Muscle of back (tissue), 11 donors: Measurements from ENCODE around the gene NEDD4. TPM values are rescaled to one million over a fixed set of nuclear protein-coding genes. Genes with fewer than 3 reads are reported as not detected.
"Not testable (repeated sequence)": the region's sequence is repeated elsewhere in the genome, so short reads cannot be mapped to it uniquely, and the experiment has no call there.

Experiments used
- DNase-seq, 3 donors: peaks; one replicate each; pipeline versions ENCODE4 v3.0.0 to v3.0.0-alpha.2; 2013
- polyA plus RNA-seq, 10 donors: library from polyadenylated mRNA; unstranded; fragments of 120-200 nt; gene quantifications; one replicate each; pipeline ENCODE4 v1.2.1, GENCODE V29; 2013; ENCODE audit not compliant: insufficient read length in 10 of 10

The NEDD4 gene
- polyA plus RNA-seq, 10 donors, result 8.5 to 16.0 (median 11.2) TPM

DNA sequence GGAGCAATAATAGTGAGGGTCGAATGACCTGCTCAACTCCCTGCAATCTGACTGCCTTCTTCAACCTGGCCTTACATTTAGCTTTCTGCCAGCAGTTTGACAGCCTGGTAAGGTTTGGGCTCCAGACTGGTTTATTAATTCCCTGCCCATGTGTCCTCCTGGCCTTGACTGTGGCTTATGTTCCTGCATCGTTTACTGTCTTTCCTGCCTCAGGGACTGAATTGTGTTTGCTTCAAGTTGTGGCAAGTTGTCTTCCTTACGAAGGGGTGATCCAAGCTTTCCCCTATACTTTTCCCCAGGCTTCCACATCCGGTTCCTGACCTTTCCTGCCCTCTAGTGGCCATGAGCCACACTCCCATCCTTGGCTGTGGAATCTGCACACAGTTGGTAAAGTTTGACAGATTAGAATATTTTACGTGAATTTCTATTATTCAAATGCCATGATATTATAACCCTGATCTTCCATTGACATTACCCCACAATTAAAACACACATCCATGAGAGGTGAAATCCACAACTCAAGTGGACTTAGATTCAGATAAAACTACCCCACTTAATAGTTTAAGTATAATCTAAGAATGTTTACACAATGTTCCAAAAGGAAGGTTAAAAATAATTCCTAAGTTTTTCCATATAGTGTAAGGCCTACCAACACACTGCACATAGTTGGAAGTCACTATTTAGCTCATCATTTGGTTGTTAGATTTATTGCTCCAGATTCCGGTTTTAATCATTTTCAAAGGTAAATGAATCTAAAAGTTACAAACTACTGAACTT, 95.7 kb downstream of the NEDD4 start:
- DNase-seq, result peak in 2 of 3 donors; percentile 38 to 52

DNA sequence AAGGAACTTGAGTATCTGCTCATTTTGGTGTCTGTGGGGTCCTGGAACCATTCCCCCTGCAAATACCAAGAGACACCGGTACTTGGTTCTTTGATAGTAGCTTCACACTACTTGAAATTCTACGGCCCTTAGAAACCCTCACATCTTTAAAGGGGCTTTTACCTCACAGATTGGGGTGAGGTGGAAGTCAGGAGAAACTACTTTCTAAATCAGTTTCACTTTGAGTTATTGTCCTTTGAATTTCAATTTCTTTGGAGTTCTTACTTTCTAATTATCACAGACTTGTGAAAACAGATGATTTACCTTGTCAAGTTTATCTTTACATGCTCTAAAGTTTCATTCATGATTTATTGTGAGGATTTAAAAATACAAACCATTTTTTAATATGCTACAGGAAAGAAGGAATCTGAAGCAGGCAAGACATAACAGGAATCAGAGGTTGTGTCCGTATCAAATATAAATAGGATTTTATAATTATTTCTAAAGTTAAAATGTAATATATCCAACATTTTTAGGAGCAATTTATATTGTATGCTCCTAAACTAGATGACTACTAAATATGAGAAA, 98.9 kb downstream of the NEDD4 start:
- no peak for DNase-seq

DNA sequence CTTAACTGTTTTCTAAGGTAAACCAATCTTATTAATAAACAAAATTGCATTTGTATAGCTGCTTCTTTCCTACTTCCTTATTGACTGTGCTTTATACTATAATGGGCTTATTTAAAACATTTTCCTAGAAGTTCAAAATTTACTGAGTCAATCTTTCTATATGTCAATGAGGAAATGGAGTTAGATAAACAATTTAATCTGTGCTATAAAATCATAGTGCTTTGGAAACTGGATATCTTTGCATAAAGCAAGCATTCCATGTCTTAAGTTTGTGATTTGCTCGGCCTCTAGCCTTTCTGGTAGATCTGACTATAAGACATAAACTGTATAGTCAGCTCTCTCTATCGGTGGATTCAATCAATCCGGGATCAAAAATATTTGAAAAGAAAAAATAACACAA, 99.6 kb downstream of the NEDD4 start:
- no peak for DNase-seq

DNA sequence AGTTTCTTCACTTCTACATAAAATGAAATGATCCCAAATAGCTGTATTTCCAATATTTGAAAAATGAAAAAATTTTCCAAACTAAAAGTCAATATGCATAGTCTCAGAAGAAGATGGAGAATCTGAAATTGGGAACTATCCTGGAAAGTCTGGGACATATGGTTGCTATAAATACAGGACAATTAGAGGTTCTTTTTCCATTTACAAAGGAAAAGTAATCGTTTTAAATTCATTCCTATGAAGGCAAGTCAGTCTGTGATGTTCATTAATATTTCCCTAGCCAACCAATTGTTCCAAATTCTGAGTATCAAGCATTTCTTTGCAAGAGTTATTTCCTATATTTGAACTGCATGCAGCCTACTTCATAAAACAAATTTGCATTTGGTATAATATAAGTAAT, 102.2 kb downstream of the NEDD4 start:
- peak in 2 of 3 donors; percentile 37 to 62 for DNase-seq

DNA sequence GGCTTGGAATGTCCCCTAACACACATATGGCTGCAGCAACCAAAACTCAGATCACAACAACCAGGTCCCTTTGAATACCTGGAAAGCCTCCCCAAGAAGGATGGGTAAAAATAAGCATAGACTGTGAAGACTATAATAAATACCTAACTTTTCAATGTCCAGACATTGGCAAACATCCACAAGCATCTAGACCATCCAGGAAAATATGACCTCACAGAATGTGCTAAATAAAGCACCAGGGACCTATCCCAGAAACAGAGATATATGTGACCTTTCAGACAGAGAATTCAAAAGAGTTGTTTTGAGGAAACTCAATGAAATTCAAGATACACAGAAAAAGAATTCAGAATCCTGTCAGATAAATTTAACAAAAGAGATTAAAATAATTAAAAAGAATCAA, 109.2 kb downstream of the NEDD4 start:
- peak; percentile 8 to 51 (median 28) for DNase-seq

DNA sequence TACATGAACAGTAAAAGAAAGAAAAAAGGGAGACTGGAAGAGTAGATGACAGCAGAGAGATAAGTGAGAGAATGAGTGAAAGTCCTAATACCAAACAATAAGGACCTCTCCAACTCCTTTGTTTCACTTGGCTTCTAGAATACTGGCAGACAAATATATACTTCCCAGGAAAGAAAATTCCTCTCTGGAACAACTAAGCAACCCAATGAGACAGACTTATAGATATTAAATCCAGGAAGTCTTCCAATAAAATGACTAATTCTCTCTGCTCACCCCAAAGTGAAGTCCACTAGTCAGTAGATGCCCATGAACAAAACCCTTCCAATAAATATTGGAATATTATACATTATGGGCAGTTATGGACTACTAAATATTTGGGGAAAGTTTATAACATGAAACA, 114.2 kb downstream of the NEDD4 start:
- DNase-seq, result no peak

DNA sequence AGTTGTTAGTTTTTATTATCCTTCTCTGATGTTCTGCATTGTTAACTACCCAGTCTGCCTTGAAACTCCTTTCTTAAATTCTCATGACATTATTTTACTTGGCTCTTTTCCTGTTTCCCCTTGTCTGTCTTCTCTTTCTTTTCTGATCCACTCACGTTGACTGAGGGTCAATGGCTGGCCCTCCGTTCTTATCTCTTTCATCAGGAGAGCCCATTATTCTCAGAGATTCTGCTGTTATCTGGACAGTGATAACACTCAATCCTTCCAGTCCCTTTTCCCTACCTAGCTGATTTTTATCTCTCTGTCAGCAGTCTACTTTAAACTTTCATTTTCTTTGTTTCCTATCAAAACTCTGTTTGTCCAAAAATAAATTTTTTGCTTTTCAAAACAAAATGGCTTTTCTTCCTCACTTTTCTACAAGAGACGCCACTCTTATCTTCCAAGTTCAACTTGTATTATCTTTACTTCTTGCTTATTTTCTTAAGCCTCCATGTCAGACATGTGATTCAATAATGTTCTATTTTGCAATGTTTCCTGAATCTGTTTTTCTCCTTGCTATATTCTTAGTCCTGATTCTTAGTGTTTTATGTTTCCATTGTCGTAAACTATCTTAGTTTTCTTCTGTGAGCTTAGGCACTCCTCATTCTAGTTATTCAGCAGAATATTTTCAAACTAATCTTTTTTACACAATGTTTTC, 120.2 kb downstream of the NEDD4 start:
- no peak for DNase-seq

DNA sequence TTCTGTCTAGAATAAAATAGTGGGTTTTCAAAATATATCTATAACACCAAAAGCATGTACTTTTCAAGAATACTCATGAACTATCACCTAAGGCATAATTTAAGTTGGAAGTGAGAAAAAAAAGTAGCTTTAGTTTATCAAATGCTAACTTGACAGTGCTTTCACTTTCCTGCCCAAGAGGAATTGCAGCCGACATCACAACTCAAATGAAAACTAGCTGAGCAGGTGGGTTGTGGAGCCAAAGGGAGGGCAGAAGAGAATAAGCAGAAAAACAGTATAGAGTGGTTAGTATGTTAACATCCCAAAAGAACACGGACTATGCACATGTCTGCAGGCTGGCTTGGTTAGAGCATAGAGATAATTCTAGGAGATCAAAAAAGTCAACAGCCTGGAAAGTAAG, 120.9 kb downstream of the NEDD4 start:
- DNase-seq, result no peak

DNA sequence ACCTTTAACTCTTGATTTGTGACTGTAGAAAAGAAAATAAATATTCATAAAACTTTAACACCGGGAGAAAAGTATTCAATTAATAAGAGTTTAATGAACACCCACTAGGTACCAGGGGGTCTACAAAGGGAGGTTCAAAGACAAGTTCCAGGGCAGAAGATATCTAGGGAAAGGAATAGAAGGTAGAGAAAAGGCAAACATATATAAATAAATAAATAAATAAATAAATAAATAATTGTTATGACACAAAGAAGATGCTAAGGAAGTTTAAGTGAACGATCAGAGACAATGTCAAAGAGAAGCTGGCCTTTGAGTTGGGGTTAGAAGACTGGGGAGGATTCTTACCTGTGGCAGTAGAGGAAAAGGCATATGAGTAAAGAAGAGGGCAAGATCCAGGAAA, 123.8 kb downstream of the NEDD4 start:
- no peak for DNase-seq

DNA sequence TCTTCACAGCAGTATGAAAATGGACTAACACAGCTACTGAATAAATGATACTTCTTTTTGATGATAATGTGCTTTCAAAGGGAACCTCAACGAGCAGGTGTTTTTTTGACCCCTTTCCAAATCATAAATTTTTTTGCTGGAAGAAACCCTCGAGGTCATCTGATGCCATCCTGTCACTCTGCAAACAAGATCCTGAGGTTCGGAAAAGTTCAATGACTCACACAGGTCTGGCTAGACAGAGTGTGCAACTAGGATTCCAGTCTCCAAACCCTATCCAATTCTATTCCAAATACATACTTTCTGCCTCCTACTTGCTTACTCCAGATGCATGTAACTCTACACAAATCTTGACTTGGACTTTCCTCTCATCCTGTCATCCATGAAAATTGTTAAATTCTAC, 124.7 kb downstream of the NEDD4 start:
- DNase-seq, result no peak

DNA sequence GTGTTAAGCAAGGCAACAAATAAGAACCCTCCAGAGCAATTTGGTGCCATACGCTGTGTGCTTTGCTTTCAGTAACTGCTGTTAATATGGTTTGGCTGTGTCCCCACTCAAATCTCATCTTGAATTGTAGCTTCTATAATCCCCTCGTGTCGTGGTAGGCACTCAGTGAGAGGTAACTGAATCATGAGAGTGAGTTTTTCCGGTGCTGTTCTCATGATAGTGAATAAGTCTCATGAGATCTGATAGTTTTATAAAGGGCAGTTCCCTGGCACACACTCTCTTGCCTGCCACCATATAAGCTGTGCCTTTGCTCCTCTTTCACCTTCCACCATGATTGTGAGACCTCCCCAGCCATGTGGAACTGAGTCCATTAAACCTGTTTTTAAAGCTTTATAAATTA, 125.1 kb downstream of the NEDD4 start:
- DNase-seq, result not testable (repeated sequence)

DNA sequence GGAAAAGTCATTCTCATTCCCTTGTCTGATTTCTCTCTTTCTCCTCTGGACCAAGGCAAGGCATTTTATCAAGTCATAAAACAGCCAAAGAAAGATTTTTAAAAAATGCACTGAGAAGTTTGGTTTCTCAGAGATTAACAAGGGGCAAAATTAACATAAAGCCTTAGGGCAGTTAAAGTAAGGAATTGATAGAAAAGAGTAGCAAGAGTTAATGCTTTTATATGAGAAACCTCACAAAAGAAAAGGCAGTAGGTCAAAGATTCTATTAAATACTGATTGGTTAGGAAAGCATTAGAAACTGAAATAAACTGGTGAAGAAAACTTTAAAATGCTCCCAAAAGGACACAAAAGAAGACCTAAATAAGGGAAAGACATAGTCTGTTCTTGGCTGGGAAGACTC, 129.5 kb downstream of the NEDD4 start:
- no peak for DNase-seq

DNA sequence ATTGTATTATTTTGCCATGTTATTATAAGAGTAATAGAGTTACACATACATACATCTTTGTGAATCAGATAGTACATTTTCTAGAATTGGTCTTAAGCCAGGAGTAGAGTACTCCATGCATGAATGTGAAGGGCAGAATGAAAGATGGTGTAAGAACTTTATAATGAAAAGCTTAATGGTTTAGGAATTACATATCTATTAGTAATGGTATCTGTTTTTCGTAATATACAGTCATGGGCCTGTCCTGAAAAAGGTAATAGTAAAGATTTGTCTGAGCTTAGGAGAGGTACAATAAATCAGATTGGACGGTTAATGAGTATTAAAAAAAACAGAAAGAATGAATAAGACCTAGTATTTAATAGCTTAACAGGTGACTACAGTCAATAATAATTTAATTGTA, 132.3 kb downstream of the NEDD4 start:
- no peak for DNase-seq

DNA sequence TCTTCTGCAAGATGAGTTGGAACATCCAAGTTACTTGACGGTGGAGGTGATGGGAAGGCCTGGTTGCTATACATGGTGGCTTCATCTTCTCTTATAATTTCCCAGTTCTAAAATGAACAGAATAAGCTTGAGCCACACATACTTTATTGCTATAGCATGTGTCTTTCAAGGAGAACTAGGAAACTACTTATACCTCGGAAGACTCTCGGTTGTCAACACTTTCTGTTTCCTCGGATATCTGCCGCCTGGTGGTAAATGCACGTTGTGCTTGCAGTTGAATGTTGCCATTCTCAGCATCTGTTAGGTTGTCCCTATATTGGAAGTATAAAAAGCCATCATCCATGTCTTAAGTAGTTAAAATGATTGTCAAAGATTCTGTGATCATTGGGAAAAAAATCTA, 132.9 kb downstream of the NEDD4 start:
- DNase-seq, result no peak

DNA sequence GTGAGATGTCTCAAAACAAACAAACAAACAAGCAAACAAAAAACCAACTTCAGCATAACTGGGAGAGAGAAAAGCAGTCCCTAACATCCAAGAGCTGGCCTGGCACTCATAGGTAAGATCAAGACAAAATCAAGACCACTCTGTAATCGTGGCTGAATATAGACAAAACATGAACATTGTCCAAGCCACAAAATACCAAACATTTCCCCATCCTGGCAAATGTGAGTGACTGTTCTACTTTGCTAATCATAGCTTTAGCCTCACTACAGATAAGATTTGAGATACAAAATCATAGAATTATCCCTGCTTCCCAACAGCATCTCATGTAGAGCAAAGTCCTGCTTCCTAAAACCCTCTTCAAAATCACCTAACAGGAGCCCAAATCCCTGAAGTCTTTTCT, 133.7 kb downstream of the NEDD4 start:
- no peak for DNase-seq

DNA sequence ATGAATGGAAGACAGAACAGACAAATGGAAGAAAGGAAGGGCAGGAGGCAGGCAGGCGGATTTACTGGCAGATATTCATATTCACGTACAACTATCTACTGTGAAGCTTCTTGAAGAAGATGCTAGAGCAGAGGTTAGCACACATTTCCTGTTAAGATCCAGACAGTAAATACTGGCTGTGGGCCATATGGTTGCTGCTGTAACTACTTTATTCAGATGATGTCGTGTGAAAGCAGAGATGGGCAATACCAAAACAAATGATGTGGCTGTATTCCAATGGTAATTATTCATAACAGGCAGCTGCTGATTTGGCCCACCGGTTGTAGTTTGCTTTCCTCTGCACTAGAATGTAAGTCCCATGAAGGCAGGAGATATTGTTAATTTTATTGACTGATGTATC, 134.8 kb downstream of the NEDD4 start:
- no peak for DNase-seq

DNA sequence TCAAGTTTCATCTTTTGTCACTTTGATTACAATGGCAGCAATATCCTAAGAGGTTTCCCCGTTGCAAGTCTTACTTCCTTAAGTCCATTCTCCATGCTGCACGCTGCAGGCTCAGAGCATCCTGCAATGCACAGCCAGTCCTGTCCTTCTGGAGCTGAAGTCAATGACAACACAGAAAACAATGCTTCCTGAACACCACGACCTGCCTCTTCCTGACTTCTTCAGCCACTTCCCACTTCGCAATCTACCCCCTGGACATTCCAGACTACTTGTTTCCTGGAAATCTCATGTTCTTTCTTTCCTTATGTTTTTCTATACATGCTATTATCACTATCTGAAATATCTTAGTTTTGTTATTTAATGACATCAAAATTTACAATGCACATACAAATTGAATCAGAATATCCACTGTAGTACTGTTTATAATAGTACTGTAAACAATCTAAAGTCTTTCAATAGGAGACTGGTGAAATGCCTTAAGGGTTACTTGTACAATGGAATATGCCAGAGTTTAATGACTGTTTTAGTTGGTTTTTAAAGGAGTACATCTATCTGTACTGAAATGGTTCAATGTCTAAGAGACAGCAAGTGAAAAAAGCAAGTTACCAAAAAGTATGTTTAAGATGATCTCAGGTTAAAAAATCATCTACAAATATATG, 136.8 kb downstream of the NEDD4 start:
- DNase-seq, result no peak

DNA sequence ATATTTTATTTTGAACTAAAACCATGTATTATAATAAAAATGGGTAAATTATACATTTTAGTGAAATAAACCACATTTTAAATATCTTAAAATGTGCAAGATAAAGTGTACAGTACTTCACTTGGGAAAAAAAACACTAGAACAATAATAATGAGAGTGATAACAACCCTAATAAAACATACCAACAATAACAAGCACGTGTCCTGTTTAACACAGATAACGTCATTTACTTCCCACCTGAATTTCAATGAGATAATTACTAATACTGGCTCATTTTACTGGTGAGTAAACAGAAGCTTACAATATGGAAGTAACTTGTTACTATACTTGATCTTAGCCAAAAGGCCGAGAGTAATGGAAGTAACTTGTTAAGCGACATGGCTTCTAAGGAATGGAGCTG, 140.3 kb downstream of the NEDD4 start:
- no peak for DNase-seq

DNA sequence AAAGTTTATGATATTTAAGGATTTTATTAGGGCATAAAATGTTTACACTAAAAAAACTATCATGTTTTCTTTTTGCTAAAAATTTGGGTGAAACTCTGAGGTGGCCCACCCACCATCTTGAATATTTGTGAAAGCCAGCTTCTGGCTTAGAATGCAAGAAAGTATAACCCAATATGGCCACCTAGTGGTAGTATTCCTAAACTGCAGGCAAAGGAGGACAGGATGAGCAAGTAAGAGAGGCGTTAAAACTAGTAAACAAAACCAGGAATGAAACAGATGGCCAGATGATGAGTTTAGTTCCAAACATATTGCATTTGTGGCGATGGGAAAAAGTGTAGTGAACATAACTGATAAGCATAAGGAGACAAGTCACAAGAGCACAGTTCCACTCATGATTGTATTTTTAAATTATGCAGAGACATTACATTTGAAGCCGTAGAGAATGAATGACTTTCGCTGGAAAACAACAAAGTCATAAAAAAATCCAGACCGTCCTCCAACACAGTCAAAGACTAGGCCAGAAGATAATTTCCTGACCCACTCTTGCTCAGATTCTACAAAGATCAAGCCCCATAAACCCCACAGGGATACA, 147.2 kb downstream of the NEDD4 start:
- peak; percentile 76 to 84 (median 80) for DNase-seq

DNA sequence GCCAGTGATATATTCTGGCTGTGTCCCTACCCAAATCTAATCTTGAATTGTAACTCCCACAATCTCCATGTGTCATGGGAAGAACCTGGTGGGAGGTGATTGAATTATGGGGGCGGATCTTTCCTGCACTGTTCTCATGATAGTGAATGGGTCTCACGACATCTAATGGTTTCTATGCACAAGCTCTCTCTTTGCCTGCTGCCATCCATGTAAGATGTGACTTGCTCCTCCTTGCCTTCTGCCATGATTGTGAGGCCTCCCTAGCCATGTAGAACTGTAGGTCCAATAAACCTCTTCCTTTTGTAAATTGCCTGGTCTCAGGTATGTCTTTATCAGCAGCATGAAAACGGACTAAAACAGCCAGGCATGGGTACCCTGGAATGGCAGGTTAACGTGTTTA, 150.5 kb downstream of the NEDD4 start:
- DNase-seq, result not testable (repeated sequence)

DNA sequence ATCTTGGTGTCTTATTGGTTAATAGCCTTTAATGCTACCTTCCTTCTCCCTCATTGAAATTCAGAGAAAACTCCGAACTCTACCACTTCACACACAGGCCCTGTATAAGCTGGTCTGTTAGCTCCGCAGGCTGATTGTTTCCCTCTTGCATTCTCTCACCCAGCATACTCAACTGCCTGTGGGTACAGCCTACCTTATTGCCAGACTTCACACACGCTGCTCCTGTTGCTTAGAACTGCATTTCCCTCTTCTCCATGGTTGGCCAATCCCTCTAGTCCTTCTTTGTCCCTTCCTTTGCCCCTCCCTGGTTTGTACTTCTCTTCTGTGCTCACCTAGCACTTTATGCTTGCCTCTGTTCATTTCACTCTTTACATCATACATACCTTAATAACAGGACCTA, 157.5 kb downstream of the NEDD4 start:
- DNase-seq, result no peak

DNA sequence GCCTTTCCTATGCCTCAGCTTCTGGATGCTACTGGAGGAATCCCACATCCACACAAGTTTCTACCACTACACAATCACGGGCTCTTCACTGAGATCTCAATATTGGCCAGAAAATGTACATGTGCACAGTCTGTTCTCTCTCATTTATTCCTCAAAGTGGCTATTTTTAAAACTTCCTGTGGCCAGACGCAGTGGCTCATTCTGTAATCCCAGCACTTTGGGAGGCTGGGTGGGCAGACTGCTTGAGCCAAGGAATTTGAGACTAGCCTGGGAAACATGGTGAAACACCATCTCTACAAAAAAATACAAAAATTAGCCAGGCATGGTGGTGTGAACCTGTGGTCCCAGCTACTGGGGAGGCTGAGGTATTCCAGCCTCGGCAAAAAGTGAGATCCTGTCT, 159.1 kb downstream of the NEDD4 start:
- no peak for DNase-seq
